ENCODE measurements around the gene DPF3.

GRCh38 chr14:72594099-72594901 is 299.6 kb downstream of the DPF3 start:
- TF ChIP-seq, protein P1, sequence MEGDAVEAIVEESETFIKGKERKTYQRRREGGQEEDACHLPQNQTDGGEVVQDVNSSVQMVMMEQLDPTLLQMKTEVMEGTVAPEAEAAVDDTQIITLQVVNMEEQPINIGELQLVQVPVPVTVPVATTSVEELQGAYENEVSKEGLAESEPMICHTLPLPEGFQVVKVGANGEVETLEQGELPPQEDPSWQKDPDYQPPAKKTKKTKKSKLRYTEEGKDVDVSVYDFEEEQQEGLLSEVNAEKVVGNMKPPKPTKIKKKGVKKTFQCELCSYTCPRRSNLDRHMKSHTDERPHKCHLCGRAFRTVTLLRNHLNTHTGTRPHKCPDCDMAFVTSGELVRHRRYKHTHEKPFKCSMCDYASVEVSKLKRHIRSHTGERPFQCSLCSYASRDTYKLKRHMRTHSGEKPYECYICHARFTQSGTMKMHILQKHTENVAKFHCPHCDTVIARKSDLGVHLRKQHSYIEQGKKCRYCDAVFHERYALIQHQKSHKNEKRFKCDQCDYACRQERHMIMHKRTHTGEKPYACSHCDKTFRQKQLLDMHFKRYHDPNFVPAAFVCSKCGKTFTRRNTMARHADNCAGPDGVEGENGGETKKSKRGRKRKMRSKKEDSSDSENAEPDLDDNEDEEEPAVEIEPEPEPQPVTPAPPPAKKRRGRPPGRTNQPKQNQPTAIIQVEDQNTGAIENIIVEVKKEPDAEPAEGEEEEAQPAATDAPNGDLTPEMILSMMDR (IDR thresholded peaks at IDR 0.05), result no peak
- no peak for TF ChIP-seq MYC (IDR thresholded peaks at IDR 0.05; ENCODE audit: borderline replicate concordance, low read length)

Data from A549 (cell line).